Liver (tissue), 3 donors: ENCODE results near the gene REPS2.

ENCODE experiments used
- CTCF ChIP-seq: fragments of 150-350 bp; IDR thresholded peaks from 2 replicates; pipeline ENCODE4 v1.5.1; 2017; ENCODE audit warnings: improper control_type of control experiment, low read depth, low read length; ENCODE audit not compliant: missing input control
- GABPA ChIP-seq, 2 donors: IDR thresholded peaks in 1 of 2; conservative IDR thresholded peaks in 1 of 2; 2 replicates each; pipeline ENCODE4 v1.6.1; 2016; ENCODE audit warnings: antibody characterized with exemption in 2 of 2, mild to moderate bottlenecking in 1 of 2, moderate library complexity in 1 of 2
- JUND ChIP-seq, 2 donors: IDR thresholded peaks; 2 replicates each; pipeline ENCODE4 v1.6.1; 2016; ENCODE audit warnings: antibody characterized with exemption in 2 of 2
- MAX ChIP-seq: IDR thresholded peaks from 2 replicates; pipeline ENCODE4 v1.6.1; 2016; ENCODE audit warnings: antibody characterized with exemption
- RAD21 ChIP-seq, 2 donors: IDR thresholded peaks; 2 replicates each; pipeline ENCODE4 v1.6.1; 2016; ENCODE audit warnings: antibody characterized with exemption in 2 of 2, mild to moderate bottlenecking in 2 of 2
- REST ChIP-seq: IDR thresholded peaks from 2 replicates; pipeline ENCODE4 v1.6.1; 2016; ENCODE audit warnings: antibody characterized with exemption, mild to moderate bottlenecking
- SP1 ChIP-seq: IDR thresholded peaks from 2 replicates; pipeline ENCODE4 v1.6.1; 2018; ENCODE audit warnings: antibody characterized with exemption, mild to moderate bottlenecking
- TAF1 ChIP-seq: conservative IDR thresholded peaks from 2 replicates; pipeline ENCODE4 v1.6.1; 2016; ENCODE audit warnings: antibody characterized with exemption, mild to moderate bottlenecking
- YY1 ChIP-seq: IDR thresholded peaks from 2 replicates; pipeline ENCODE4 v1.6.1; 2016; ENCODE audit warnings: antibody characterized with exemption, mild to moderate bottlenecking
- TF ChIP-seq, protein P1 (sequence below): IDR thresholded peaks from 2 replicates; pipeline ENCODE4 v1.6.1; 2016; ENCODE audit warnings: antibody characterized with exemption
- donor health status: healthy.
- donor health status: healthy.

GRCh38 chrX:17056868-17057608, 110.6 kb downstream of the REPS2 start:
- TF ChIP-seq CTCF (no peak), SP1 (no peak), GABPA (IDR thresholded peaks at IDR 0.05 in 1 of 2, conservative IDR thresholded peaks at IDR 0.05 in 1 of 2) (no peak), YY1 (no peak), TAF1 (no peak), JUND (IDR thresholded peaks at IDR 0.05) (no peak), REST (no peak), RAD21 (IDR thresholded peaks at IDR 0.05) (no peak), MAX (no peak)
- TF ChIP-seq, protein P1, sequence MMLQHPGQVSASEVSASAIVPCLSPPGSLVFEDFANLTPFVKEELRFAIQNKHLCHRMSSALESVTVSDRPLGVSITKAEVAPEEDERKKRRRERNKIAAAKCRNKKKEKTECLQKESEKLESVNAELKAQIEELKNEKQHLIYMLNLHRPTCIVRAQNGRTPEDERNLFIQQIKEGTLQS, result no peak
